Measurements from ENCODE around the gene RCL1. TPM values are rescaled to one million over a fixed set of nuclear protein-coding genes. Genes with fewer than 3 reads are reported as not detected.
A peak's percentile ranks its signal among the peaks of the same experiment; 100 is the strongest.

The RCL1 gene
- total and polyA plus RNA-seq, 7 experiments from 2014 or later = 21.5 to 39.4 (median 24.2) TPM

DNA sequence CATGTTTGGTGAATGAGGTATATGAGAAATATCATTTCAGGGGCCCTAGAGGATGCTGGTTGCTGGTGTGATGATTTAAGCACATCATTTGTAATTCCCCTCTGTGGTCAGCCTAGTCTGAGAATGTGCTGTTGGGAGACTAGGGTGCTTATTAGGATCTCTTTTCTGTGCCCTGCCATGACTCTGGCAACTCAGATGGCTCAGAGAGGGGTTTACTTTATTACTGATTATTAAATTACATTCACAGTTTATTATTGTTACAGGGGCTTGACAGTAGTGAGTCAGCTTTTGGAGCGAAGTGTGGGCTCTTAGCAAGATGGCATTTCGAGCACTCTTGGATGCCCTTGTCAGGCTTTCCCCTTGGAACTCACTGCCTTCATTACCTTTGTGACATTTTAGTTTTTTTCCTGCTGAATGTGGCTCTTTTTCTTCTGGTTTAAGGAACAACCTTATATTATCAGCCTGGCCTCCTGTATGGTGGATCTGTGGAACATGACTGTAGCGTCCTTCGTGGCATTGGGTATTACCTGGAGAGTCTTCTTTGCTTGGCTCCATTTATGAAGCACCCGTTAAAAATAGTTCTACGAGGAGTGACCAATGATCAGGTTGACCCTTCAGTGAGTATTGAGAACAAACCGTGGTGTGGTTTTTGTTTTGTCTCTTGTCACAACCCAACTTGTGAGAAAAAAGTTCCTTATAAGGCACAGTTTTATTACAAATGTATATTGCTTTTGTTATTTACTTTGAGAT, 33.8 kb downstream of the RCL1 start:
- H3K4me1 Mint-ChIP-seq = peaks cover 11 to 33% (median 18%) of the 10 kb centered on the region in 7 donors
- H3K27ac ChIP-seq (ENCODE audit: low read depth, low read length) = no peak overlapping the region
- H3K27ac Mint-ChIP-seq = peak overlapping the region in 1 of 9 donors; percentile 53
- ATAC-seq = no peak
- H3K9me3 Mint-ChIP-seq = no peaks in the 10 kb centered on the region
- peaks cover 0 to 29% (median 6%) of the 10 kb centered on the region in 3 experiments for H3K36me3 ChIP-seq (ENCODE audit: control insufficient read depth in 2 of 3, insufficient read depth in 3 of 3, low read length in 3 of 3)
- no peak overlapping the region for H3K4me3 Mint-ChIP-seq
- no peak for DNase-seq
- H3K27me3 Mint-ChIP-seq = no peaks in the 10 kb centered on the region
- H3K9me3 ChIP-seq (ENCODE audit: control insufficient read depth in 2 of 3, low read length in 3 of 3) = no peaks in the 10 kb centered on the region
- no peaks in the 10 kb centered on the region for H3K4me1 ChIP-seq (ENCODE audit: control insufficient read depth in 2 of 2, insufficient read depth in 2 of 2, low read length in 2 of 2)
- H3K27me3 ChIP-seq (ENCODE audit: control insufficient read depth in 2 of 2, insufficient read depth in 2 of 2, low read length in 2 of 2) = no peaks in the 10 kb centered on the region
- intact Hi-C loops (cut with micrococcal nuclease) = no loop called here
- ChIA-PET CTCF (no interaction called here), POLR2A (no interaction called here)
- peaks cover 7 to 44% (median 27%) of the 10 kb centered on the region in 5 donors for H3K36me3 Mint-ChIP-seq
- H3K4me3 ChIP-seq (ENCODE audit: low read length) = no peak overlapping the region

DNA sequence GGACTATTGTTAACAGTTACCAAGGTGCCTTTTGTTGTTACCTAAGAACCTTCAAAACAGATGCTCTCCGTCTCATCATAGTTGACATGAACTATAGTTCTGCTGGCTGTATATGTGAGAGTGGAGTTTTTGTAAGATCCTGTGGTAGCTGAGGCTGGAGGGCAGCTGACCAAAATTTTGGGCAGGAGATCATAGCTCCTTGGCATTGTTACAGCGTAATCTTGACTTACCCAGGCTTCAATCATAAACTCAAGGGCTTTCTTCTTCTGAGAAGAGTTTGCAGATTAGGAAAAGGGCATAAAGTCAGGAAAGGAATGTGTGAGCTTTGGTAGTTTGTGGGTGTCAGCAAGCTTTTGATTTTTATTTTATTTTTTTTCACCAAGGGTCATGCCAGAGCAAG, 34.5 kb downstream of the RCL1 start:
- DNase-seq (no peak), ATAC-seq (no peak)
- H3K4me1 ChIP-seq (ENCODE audit: control insufficient read depth in 2 of 2, insufficient read depth in 2 of 2, low read length in 2 of 2) = no peaks in the 10 kb centered on the region
- intact Hi-C loops (cut with micrococcal nuclease) = no loop called here
- Mint-ChIP-seq H3K9me3 (no peaks in the 10 kb centered on the region), H3K4me3 (no peak overlapping the region), H3K4me1 (peaks cover 9 to 27% (median 12%) of the 10 kb centered on the region in 7 donors), H3K36me3 (peaks cover 7 to 49% (median 32%) of the 10 kb centered on the region in 5 donors), H3K27me3 (no peaks in the 10 kb centered on the region), H3K27ac (no peak overlapping the region)
- no peaks in the 10 kb centered on the region for H3K9me3 ChIP-seq (ENCODE audit: control insufficient read depth in 2 of 3, low read length in 3 of 3)
- ChIA-PET CTCF (no interaction called here), POLR2A (no interaction called here)
- H3K36me3 ChIP-seq (ENCODE audit: control insufficient read depth in 2 of 3, insufficient read depth in 3 of 3, low read length in 3 of 3) = peaks cover 0 to 29% (median 6%) of the 10 kb centered on the region in 3 experiments
- no peak overlapping the region for H3K4me3 ChIP-seq (ENCODE audit: low read length)
- no peak overlapping the region for H3K27ac ChIP-seq (ENCODE audit: low read depth, low read length)
- no peaks in the 10 kb centered on the region for H3K27me3 ChIP-seq (ENCODE audit: control insufficient read depth in 2 of 2, insufficient read depth in 2 of 2, low read length in 2 of 2)

DNA sequence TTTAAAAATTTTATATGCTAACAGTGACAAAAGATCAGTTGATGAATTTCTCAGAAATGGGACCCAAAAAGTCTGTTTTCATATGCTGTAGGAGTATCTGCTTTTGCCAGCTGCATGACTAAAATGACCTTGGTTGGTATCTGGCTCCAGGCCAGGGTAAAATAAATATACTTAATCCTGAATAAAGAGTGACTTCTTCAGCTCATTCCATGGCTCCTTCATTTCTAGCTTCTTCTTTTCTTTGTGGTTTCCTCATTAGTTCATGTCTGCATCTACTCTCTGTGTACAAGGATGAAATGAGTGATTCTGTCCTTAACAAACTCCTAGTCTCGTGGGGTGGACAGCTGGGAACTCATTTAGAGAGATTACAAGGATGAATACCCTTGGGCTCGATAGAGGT, 36.0 kb downstream of the RCL1 start:
- Mint-ChIP-seq H3K4me3 (no peak overlapping the region), H3K9me3 (no peaks in the 10 kb centered on the region), H3K27ac (no peak overlapping the region), H3K4me1 (peaks cover 6 to 17% (median 10%) of the 10 kb centered on the region in 7 donors), H3K27me3 (no peaks in the 10 kb centered on the region), H3K36me3 (peaks cover 9 to 62% (median 43%) of the 10 kb centered on the region in 5 donors)
- H3K4me1 ChIP-seq (ENCODE audit: control insufficient read depth in 2 of 2, insufficient read depth in 2 of 2, low read length in 2 of 2) = no peaks in the 10 kb centered on the region
- DNase-seq (no peak), ATAC-seq (no peak)
- no peaks in the 10 kb centered on the region for H3K27me3 ChIP-seq (ENCODE audit: control insufficient read depth in 2 of 2, insufficient read depth in 2 of 2, low read length in 2 of 2)
- intact Hi-C loops (cut with micrococcal nuclease) = no loop called here
- no peak overlapping the region for H3K27ac ChIP-seq (ENCODE audit: low read depth, low read length)
- CTCF ChIA-PET = no interaction called here
- H3K4me3 ChIP-seq (ENCODE audit: low read length) = no peak overlapping the region
- POLR2A ChIA-PET = no interaction called here
- no peaks in the 10 kb centered on the region for H3K9me3 ChIP-seq (ENCODE audit: control insufficient read depth in 2 of 3, low read length in 3 of 3)
- H3K36me3 ChIP-seq (ENCODE audit: control insufficient read depth in 2 of 3, insufficient read depth in 3 of 3, low read length in 3 of 3) = peaks cover 0 to 39% (median 6%) of the 10 kb centered on the region in 3 experiments

DNA sequence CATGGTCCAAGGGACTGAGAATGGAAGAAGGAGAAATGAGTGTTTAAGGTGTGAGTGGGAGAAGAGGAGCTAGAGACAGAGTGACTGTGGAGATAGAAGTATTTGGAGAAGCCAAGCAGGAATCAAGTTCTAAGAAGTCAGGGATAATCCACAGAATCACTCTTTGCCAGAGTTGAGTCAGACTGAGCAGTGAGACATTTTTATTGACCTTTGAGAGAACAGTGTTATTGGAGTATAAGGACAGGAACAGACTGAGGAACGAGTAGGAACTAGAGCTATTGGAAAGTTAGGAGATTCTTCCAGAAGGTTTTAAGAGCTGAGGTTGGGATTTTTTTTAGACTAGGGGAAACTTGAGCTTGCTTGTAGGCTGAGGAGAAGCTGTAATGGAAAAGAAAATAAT, 37.2 kb downstream of the RCL1 start:
- H3K4me3 ChIP-seq (ENCODE audit: low read length) = no peak overlapping the region
- H3K27me3 ChIP-seq (ENCODE audit: control insufficient read depth in 2 of 2, insufficient read depth in 2 of 2, low read length in 2 of 2) = no peaks in the 10 kb centered on the region
- peaks cover 0 to 49% (median 6%) of the 10 kb centered on the region in 3 experiments for H3K36me3 ChIP-seq (ENCODE audit: control insufficient read depth in 2 of 3, insufficient read depth in 3 of 3, low read length in 3 of 3)
- no peaks in the 10 kb centered on the region for H3K27me3 Mint-ChIP-seq
- intact Hi-C loops (cut with micrococcal nuclease) = loop anchor here in 1 of 2 donors (5.0 to 10.0 kb wide), 2 partner anchors 38 to 65 kb away; partner anchors contain the start of gene RCL1
- H3K27ac ChIP-seq (ENCODE audit: low read depth, low read length) = no peak overlapping the region
- H3K27ac Mint-ChIP-seq = no peak overlapping the region
- H3K4me1 ChIP-seq (ENCODE audit: control insufficient read depth in 2 of 2, insufficient read depth in 2 of 2, low read length in 2 of 2) = no peaks in the 10 kb centered on the region
- H3K36me3 Mint-ChIP-seq = peaks cover 18 to 64% (median 44%) of the 10 kb centered on the region in 5 donors
- H3K4me3 Mint-ChIP-seq = no peak overlapping the region
- ChIA-PET POLR2A (no interaction called here), CTCF (no interaction called here)
- DNase-seq = no peak
- H3K9me3 Mint-ChIP-seq = no peaks in the 10 kb centered on the region
- H3K9me3 ChIP-seq (ENCODE audit: control insufficient read depth in 2 of 3, low read length in 3 of 3) = no peaks in the 10 kb centered on the region
- no peak for ATAC-seq
- H3K4me1 Mint-ChIP-seq = peaks cover 0 to 28% (median 7%) of the 10 kb centered on the region in 7 donors

DNA sequence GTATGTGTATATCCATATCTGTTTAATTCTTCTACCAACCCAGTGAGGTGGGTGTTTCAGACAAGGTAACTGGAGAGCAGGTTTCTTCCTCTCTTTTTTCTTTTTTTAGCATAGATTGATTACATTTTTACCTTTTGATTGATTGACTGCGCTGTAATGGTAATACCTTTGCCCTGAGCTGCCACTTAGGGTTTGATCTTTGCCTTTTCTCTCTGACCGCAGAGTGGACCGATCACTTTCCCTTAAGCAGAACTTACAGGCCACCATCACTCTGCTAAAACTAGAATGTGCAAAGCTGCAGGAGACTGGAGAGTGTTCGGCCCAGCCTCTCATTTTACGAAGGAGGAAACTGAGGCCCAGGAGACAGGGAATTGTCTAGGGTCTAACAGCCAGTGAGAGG, 38.0 kb downstream of the RCL1 start:
- H3K27me3 Mint-ChIP-seq = no peaks in the 10 kb centered on the region
- Histone ChIP-seq H3K9me3 (ENCODE audit: control insufficient read depth in 2 of 3, low read length in 3 of 3) (no peaks in the 10 kb centered on the region), H3K4me1 (ENCODE audit: control insufficient read depth in 2 of 2, insufficient read depth in 2 of 2, low read length in 2 of 2) (no peaks in the 10 kb centered on the region), H3K4me3 (ENCODE audit: low read length) (no peak overlapping the region), H3K27ac (ENCODE audit: low read depth, low read length) (no peak overlapping the region), H3K27me3 (ENCODE audit: control insufficient read depth in 2 of 2, insufficient read depth in 2 of 2, low read length in 2 of 2) (no peaks in the 10 kb centered on the region), H3K36me3 (ENCODE audit: control insufficient read depth in 2 of 3, insufficient read depth in 3 of 3, low read length in 3 of 3) (peaks cover 0 to 56% (median 6%) of the 10 kb centered on the region in 3 experiments)
- DNase-seq = no peak
- ATAC-seq = no peak
- no peak overlapping the region for H3K27ac Mint-ChIP-seq
- POLR2A ChIA-PET = no interaction called here
- peaks cover 26 to 64% (median 45%) of the 10 kb centered on the region in 5 donors for H3K36me3 Mint-ChIP-seq
- CTCF ChIA-PET = interaction anchor here (0.8 kb wide), 1 partner anchor 68 kb away, joined by 5 read pairs; no protein-coding TSS in a partner anchor
- intact Hi-C loops (cut with micrococcal nuclease) = loop anchor here in 1 of 2 donors (5.0 to 10.0 kb wide), 2 partner anchors 38 to 66 kb away; partner anchors contain the start of gene RCL1
- peaks cover 0 to 35% (median 8%) of the 10 kb centered on the region in 7 donors for H3K4me1 Mint-ChIP-seq
- H3K9me3 Mint-ChIP-seq = no peaks in the 10 kb centered on the region
- H3K4me3 Mint-ChIP-seq = no peak overlapping the region

DNA sequence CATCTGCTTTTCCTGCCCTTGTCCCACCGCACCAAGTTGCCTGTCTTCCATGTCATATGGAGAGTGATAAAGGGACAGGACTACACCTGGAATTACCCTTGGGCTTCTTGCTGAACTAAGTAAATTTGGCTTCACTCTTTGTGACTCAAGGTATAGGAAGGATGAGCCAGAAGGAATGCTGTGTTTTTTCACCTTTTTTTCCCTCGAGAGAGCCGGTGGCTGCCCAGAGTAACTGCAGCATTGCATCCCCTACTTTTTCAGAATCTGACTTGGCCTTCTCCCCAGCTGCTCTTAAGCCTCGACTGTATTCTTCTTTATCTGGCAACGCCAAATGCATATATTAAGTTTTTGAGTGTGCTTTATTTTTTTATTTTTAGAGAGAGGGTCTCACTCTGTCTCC, 38.4 kb downstream of the RCL1 start:
- Mint-ChIP-seq H3K27ac (no peak overlapping the region), H3K27me3 (no peaks in the 10 kb centered on the region), H3K36me3 (peaks cover 26 to 66% (median 47%) of the 10 kb centered on the region in 5 donors), H3K4me3 (no peak overlapping the region), H3K4me1 (peaks cover 0 to 38% (median 9%) of the 10 kb centered on the region in 7 donors), H3K9me3 (no peaks in the 10 kb centered on the region)
- ChIA-PET CTCF (interaction anchor here (0.8 kb wide), 1 partner anchor 68 kb away, joined by 5 read pairs; no protein-coding TSS in a partner anchor), POLR2A (no interaction called here)
- Histone ChIP-seq H3K36me3 (ENCODE audit: control insufficient read depth in 2 of 3, insufficient read depth in 3 of 3, low read length in 3 of 3) (peaks cover 0 to 60% (median 6%) of the 10 kb centered on the region in 3 experiments), H3K9me3 (ENCODE audit: control insufficient read depth in 2 of 3, low read length in 3 of 3) (no peaks in the 10 kb centered on the region), H3K4me3 (ENCODE audit: low read length) (no peak overlapping the region), H3K4me1 (ENCODE audit: control insufficient read depth in 2 of 2, insufficient read depth in 2 of 2, low read length in 2 of 2) (no peaks in the 10 kb centered on the region), H3K27ac (ENCODE audit: low read depth, low read length) (no peak overlapping the region), H3K27me3 (ENCODE audit: control insufficient read depth in 2 of 2, insufficient read depth in 2 of 2, low read length in 2 of 2) (no peaks in the 10 kb centered on the region)
- DNase-seq = no peak
- no peak for ATAC-seq
- intact Hi-C loops (cut with micrococcal nuclease) = loop anchor here in 1 of 2 donors (5.0 to 10.0 kb wide), 2 partner anchors 39 to 66 kb away; partner anchors contain the start of gene RCL1
